ENCODE data around the gene KCNQ1.

DNA sequence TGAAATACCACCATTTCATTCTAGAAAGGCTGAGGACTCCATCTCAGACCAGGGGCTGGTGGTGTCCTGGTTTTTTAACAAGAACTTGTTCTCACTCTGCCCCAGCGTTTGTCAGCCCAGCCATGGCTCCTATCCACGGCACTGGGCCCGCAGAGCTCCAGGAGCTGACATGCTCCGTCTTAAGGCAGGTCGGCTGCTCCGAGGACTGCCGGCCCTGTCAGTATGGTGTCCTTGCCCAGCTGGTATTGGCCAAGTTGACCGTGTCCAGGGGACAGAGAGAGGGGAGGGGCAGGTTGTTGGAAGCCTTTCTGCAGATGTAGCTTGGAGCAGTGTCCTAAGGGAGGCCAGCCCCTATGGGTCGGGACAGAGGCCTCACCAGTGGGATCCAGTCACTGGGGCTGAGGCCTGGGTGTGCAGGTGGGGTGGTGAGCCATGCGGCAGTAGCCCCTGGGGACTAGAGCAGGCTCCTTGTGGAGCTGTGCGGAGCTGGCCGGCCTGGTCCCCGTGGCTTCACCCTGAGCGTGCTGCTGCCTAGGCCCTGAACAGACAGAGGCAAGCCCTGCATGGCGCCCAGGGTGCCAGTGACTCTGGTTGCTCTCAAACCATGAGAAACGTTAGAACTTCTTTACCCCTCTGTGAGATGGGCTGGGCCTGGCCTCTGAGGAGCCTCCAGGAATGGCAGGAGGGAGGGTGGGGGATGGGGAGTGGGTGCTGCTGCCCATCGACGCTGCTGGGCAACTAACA, 294.9 kb downstream of the KCNQ1 start:
- TF ChIP-seq POLR2AphosphoS5 (IDR thresholded peaks at IDR 0.05; ENCODE audit: low read depth, low read length) (no peak), CTCF (IDR thresholded peaks at IDR 0.05 in 2 of 3, conservative IDR thresholded peaks at IDR 0.05 in 1 of 3; ENCODE audit: borderline replicate concordance in 1 of 3, insufficient read depth in 1 of 3, low read depth in 2 of 3, low read length in 2 of 3) (no peak), POLR2A (IDR thresholded peaks at IDR 0.05; ENCODE audit: borderline replicate concordance, extremely low read depth, insufficient read depth, insufficient read length) (no peak), ELF1 (IDR thresholded peaks at IDR 0.05; ENCODE audit: borderline replicate concordance, low read depth) (no peak), EZH2 (IDR thresholded peaks at IDR 0.05) (no peak), YY1 (IDR thresholded peaks at IDR 0.05; ENCODE audit: extremely low read depth, insufficient replicate concordance, low read depth, low read length) (no peak), ZNF274 (IDR thresholded peaks at IDR 0.05; ENCODE audit: low read depth, low read length) (no peak), FOSL1 (IDR thresholded peaks at IDR 0.05; ENCODE audit: low read depth) (no peak), MAX (IDR thresholded peaks at IDR 0.05) (no peak), SRF (IDR thresholded peaks at IDR 0.05; ENCODE audit: low read depth) (no peak), SIN3A (IDR thresholded peaks at IDR 0.05; ENCODE audit: low read depth) (no peak), SP1 (IDR thresholded peaks at IDR 0.05; ENCODE audit: low read depth) (no peak)
